Measurements from ENCODE around the gene KCNG4. TPM values are rescaled to one million over a fixed set of nuclear protein-coding genes. Genes with fewer than 3 reads are reported as not detected.

KCNG4 gene
- total RNA-seq, 1 donor from 2014 or later: not detected

GRCh38 chr16:84237994-84238750, 1.6 kb downstream of the KCNG4 start:
- DNase-seq (ENCODE audit: low read depth): no peak
- TF ChIP-seq CTCF (conservative IDR thresholded peaks at IDR 0.05; ENCODE audit: low read depth, low read length): no peak
- no peak overlapping the region for H3K4me3 ChIP-seq (ENCODE audit: low read depth, low read length)

GRCh38 chr16:84236671-84237070, 3.1 kb downstream of the KCNG4 start:
- no peak for DNase-seq (ENCODE audit: low read depth)
- no peak overlapping the region for H3K4me3 ChIP-seq (ENCODE audit: low read depth, low read length)
- TF ChIP-seq CTCF (conservative IDR thresholded peaks at IDR 0.05; ENCODE audit: low read depth, low read length): no peak

GRCh38 chr16:84234321-84235241, 5.2 kb downstream of the KCNG4 start:
- TF ChIP-seq CTCF (conservative IDR thresholded peaks at IDR 0.05; ENCODE audit: low read depth, low read length): no peak
- H3K4me3 ChIP-seq (ENCODE audit: low read depth, low read length): no peak overlapping the region
- DNase-seq (ENCODE audit: low read depth): no peak

GRCh38 chr16:84233748-84234147, 6.1 kb downstream of the KCNG4 start:
- no peak overlapping the region for H3K4me3 ChIP-seq (ENCODE audit: low read depth, low read length)
- no peak for DNase-seq (ENCODE audit: low read depth)
- no peak for TF ChIP-seq CTCF (conservative IDR thresholded peaks at IDR 0.05; ENCODE audit: low read depth, low read length)

- H3K4me3 ChIP-seq (ENCODE audit: low read depth, low read length): no peak overlapping the region
- no peak for DNase-seq (ENCODE audit: low read depth)
- no peak for TF ChIP-seq CTCF (conservative IDR thresholded peaks at IDR 0.05; ENCODE audit: low read depth, low read length)
Observed at GRCh38 chr16:84232969-84233368, 6.8 kb downstream of the KCNG4 start.

- TF ChIP-seq CTCF (conservative IDR thresholded peaks at IDR 0.05; ENCODE audit: low read depth, low read length): no peak
- H3K4me3 ChIP-seq (ENCODE audit: low read depth, low read length): no peak overlapping the region
- no peak for DNase-seq (ENCODE audit: low read depth)
Observed at GRCh38 chr16:84232060-84232459, 7.8 kb downstream of the KCNG4 start.
